Lower leg skin (tissue), 3 donors: ENCODE measurements around the gene CC2D1A.

Experiments used
- POLR2A ChIP-seq, 2 donors: fragments of 450-650 bp; IDR thresholded peaks; one replicate each; pipeline ENCODE4 v1.6.1; 2016 to 2017; ENCODE audit warnings: antibody characterized with exemption in 2 of 2, mild to moderate bottlenecking in 1 of 2, moderate library complexity in 1 of 2
- TF ChIP-seq, protein P1 (sequence below), 3 donors: fragments of 450-650 bp; IDR thresholded peaks; one replicate each; pipeline ENCODE4 v1.5.1; 2016; ENCODE audit warnings: antibody characterized with exemption in 3 of 3, mild to moderate bottlenecking in 3 of 3, moderate library complexity in 2 of 3

DNA sequence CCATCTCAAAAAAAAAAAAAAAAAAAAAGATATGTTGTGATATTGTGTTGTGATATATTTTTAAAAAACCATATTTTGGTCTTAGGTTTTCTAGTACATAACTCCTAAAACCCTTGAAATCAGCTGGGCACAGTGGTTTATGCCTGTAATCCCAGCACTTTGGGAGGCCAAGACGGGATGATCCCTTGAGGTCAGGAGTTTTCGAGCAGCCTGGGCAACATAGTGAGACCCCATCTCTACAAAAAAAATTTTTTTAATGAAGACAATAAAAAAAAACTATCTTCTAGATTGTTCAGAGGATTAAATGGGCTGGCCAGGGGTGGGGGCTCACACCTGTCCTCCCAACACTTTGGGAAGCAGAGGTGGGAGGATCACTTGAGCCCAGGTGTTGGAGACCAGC lies 45.0 kb downstream of the CC2D1A start:
- TF ChIP-seq, protein P1, sequence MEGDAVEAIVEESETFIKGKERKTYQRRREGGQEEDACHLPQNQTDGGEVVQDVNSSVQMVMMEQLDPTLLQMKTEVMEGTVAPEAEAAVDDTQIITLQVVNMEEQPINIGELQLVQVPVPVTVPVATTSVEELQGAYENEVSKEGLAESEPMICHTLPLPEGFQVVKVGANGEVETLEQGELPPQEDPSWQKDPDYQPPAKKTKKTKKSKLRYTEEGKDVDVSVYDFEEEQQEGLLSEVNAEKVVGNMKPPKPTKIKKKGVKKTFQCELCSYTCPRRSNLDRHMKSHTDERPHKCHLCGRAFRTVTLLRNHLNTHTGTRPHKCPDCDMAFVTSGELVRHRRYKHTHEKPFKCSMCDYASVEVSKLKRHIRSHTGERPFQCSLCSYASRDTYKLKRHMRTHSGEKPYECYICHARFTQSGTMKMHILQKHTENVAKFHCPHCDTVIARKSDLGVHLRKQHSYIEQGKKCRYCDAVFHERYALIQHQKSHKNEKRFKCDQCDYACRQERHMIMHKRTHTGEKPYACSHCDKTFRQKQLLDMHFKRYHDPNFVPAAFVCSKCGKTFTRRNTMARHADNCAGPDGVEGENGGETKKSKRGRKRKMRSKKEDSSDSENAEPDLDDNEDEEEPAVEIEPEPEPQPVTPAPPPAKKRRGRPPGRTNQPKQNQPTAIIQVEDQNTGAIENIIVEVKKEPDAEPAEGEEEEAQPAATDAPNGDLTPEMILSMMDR (IDR thresholded peaks at IDR 0.05) = no peak
- TF ChIP-seq POLR2A (IDR thresholded peaks at IDR 0.05) = no peak
